Gastroesophageal sphincter (tissue), 4 donors: ENCODE data around the gene HIVEP2. TPM values are rescaled to one million over a fixed set of nuclear protein-coding genes. Genes with fewer than 3 reads are reported as not detected.

ENCODE experiments used
- ATAC-seq: fragments of 150-250 bp; one replicate; pipeline ENCODE4 v1.9.1; 2016; ENCODE audit warnings: mild to moderate bottlenecking, moderate library complexity
- H3K27ac ChIP-seq, 4 donors: fragments of 200-600 bp; sonication (generic) in 3 of 4; 1 replicate in 3 of 4; 2 replicates in 1 of 4; pipeline ENCODE4 v1.5.1; 2016 to 2019
- H3K27me3 ChIP-seq: fragments of 200-600 bp; sonication (generic); one replicate; pipeline ENCODE4 v1.5.1; 2019
- H3K36me3 ChIP-seq, 2 donors: fragments of 200-600 bp; sonication (generic); one replicate each; pipeline ENCODE4 v1.5.1; 2019; ENCODE audit warnings: control low read depth in 1 of 2
- H3K4me1 ChIP-seq, 3 donors: fragments of 200-600 bp; sonication (generic); 1 replicate in 2 of 3; 2 replicates in 1 of 3; pipeline ENCODE4 v1.5.1; 2016 to 2019; ENCODE audit warnings: control low read depth in 2 of 3
- H3K4me3 ChIP-seq, 2 donors: fragments of 200-600 bp; sonication (generic); one replicate each; pipeline ENCODE4 v1.5.1; 2019; ENCODE audit warnings: mild to moderate bottlenecking in 1 of 2, moderate library complexity in 1 of 2
- H3K9me3 ChIP-seq, 3 donors: fragments of 200-600 bp; sonication (generic); one replicate each; pipeline ENCODE4 v1.5.1; 2017 to 2019; ENCODE audit warnings: control low read depth in 2 of 3
- CTCF ChIP-seq, 4 experiments: fragments of 200-600 bp in 2 of 4; fragments of 450-650 bp in 2 of 4; sonication (generic) in 1 of 4; IDR thresholded peaks; one replicate each; pipeline ENCODE4 v1.5.1; 2017 to 2019; ENCODE audit warnings: antibody characterized with exemption in 4 of 4, mild to moderate bottlenecking in 2 of 4, moderate library complexity in 2 of 4
- EP300 ChIP-seq: sonication (generic); formaldehyde crosslinking; IDR thresholded peaks from one replicate; pipeline ENCODE4 v1.6.1; 2017; ENCODE audit warnings: antibody characterized with exemption, mild to moderate bottlenecking
- POLR2A ChIP-seq, 2 donors: fragments of 450-650 bp; IDR thresholded peaks; one replicate each; pipeline ENCODE4 v1.6.1; 2017; ENCODE audit warnings: antibody characterized with exemption in 2 of 2, mild to moderate bottlenecking in 2 of 2, moderate library complexity in 1 of 2
- POLR2AphosphoS5 ChIP-seq: sonication (generic); formaldehyde crosslinking; IDR thresholded peaks from one replicate; pipeline ENCODE4 v1.6.1; 2017; ENCODE audit warnings: antibody characterized with exemption
- WGBS, 2 donors: methylation state at CpG; one replicate each; pipeline ENCODE4 v1.1.5; 2018; ENCODE audit warnings: low coverage in 1 of 2; 5-methylcytosine and 5-hydroxymethylcytosine counted together
- total RNA-seq, 4 donors: library from RNA; depleted of rRNA; stranded (reverse); fragments of >200 nt; gene quantifications; one replicate each; pipeline ENCODE4 v1.1.0, GENCODE V29; 2016

HIVEP2 gene
- total RNA-seq, 4 donors from 2014 or later = 17.1 to 28.1 (median 24.9) TPM

GRCh38 chr6:142911430-142911829 lies 33.5 kb downstream of the HIVEP2 start:
- no peak overlapping the region for H3K4me3 ChIP-seq
- no peaks in the 10 kb centered on the region for H3K36me3 ChIP-seq
- 69 to 78% methylated on average over 2 of the region's 2 CpGs for WGBS, 2 donors
- TF ChIP-seq POLR2AphosphoS5 = no peak
- no peak for TF ChIP-seq CTCF (IDR thresholded peaks at IDR 0.05)
- TF ChIP-seq EP300 = no peak
- TF ChIP-seq POLR2A (IDR thresholded peaks at IDR 0.05) = no peak
- ATAC-seq = no peak
- H3K27ac ChIP-seq = no peak overlapping the region
- no peaks in the 10 kb centered on the region for H3K4me1 ChIP-seq
- H3K27me3 ChIP-seq = no peaks in the 10 kb centered on the region
- no peaks in the 10 kb centered on the region for H3K9me3 ChIP-seq

GRCh38 chr6:142909686-142910085 lies 35.3 kb downstream of the HIVEP2 start:
- Histone ChIP-seq H3K4me3 (no peak overlapping the region), H3K4me1 (no peaks in the 10 kb centered on the region), H3K27ac (no peak overlapping the region), H3K9me3 (no peaks in the 10 kb centered on the region), H3K27me3 (no peaks in the 10 kb centered on the region), H3K36me3 (no peaks in the 10 kb centered on the region)
- TF ChIP-seq POLR2A (IDR thresholded peaks at IDR 0.05) (no peak), EP300 (no peak), POLR2AphosphoS5 (no peak), CTCF (IDR thresholded peaks at IDR 0.05) (no peak)
- ATAC-seq = no peak

- TF ChIP-seq POLR2AphosphoS5 = no peak
- no peak for TF ChIP-seq CTCF (IDR thresholded peaks at IDR 0.05)
- TF ChIP-seq POLR2A (IDR thresholded peaks at IDR 0.05) = no peak
- no peak for TF ChIP-seq EP300
- WGBS, 2 donors = 86 to 100% methylated on average over 1 of the region's 1 CpG
- H3K27me3 ChIP-seq = no peaks in the 10 kb centered on the region
- no peaks in the 10 kb centered on the region for H3K36me3 ChIP-seq
- no peak overlapping the region for H3K27ac ChIP-seq
- H3K4me3 ChIP-seq = no peak overlapping the region
- H3K4me1 ChIP-seq = no peaks in the 10 kb centered on the region
- no peak for ATAC-seq
- no peaks in the 10 kb centered on the region for H3K9me3 ChIP-seq
These were observed 36.7 kb downstream of the HIVEP2 start for GRCh38 chr6:142908235-142908634.

DNA sequence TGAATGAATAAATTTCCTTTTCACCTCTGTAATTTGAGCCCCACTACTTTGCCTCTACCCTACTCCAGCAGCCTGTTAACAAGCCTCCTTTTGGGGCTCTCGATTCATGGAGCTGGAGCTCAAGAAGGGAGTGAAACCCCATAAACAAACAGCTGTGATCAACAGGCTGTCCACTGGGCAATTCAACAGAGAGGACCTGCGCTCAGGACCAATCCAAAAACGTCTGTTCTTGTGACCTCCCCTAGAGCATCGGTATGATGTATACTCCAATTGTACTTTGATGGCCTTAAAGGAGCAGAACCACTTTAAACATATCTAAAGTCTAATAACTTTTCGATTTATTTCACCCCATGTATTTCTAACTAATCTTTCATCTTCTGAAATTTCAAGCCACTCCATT lies 37.4 kb downstream of the HIVEP2 start:
- ATAC-seq = no peak
- WGBS, 2 donors = 70 to 72% methylated on average over 4 to 5 of the region's 5 CpGs
- TF ChIP-seq POLR2AphosphoS5 = no peak
- TF ChIP-seq EP300 = no peak
- no peak for TF ChIP-seq CTCF (IDR thresholded peaks at IDR 0.05)
- H3K27ac ChIP-seq = no peak overlapping the region
- no peaks in the 10 kb centered on the region for H3K36me3 ChIP-seq
- H3K4me1 ChIP-seq = peaks cover 0 to 6% (median 0%) of the 10 kb centered on the region in 3 donors
- no peaks in the 10 kb centered on the region for H3K9me3 ChIP-seq
- H3K27me3 ChIP-seq = no peaks in the 10 kb centered on the region
- H3K4me3 ChIP-seq = no peak overlapping the region

DNA sequence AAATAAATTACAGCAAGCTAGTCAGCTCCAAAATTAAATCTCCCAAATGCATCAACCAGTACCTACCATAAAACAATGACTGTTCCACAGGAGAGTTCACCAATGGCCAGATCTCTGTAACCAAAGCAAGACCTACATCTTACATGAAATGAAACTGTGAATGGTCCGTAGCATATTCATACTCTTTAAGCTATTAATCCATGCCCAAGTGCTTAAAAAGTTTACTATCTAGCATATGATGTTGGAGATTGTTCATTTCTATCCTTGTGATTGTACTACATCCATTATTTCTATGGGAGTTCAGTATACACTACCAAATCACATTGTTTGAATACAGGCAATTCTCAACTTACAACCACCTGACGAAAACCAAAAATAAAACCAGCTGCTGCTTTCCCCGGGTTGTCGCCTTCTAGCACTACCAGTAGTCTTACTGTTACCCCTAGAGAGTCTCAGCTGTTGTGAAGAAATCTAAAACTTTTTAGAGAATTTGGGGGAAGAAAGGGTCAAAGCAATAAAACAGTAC lies 38.0 kb downstream of the HIVEP2 start:
- no peak for TF ChIP-seq POLR2AphosphoS5
- TF ChIP-seq EP300 = no peak
- no peak for TF ChIP-seq CTCF (IDR thresholded peaks at IDR 0.05)
- TF ChIP-seq POLR2A (IDR thresholded peaks at IDR 0.05) = no peak
- no peak for ATAC-seq
- Histone ChIP-seq H3K4me3 (no peak overlapping the region), H3K4me1 (peaks cover 0 to 11% (median 0%) of the 10 kb centered on the region in 3 donors), H3K27ac (no peak overlapping the region), H3K9me3 (no peaks in the 10 kb centered on the region), H3K36me3 (no peaks in the 10 kb centered on the region), H3K27me3 (no peaks in the 10 kb centered on the region)
- WGBS, 2 donors = 86 to 95% methylated on average over 3 to 4 of the region's 4 CpGs
